SK-N-MC (cell line): ENCODE results near the gene SLC35A3.

Source experiments
- EZH2 ChIP-seq: fragments of 200-600 bp; sonication (generic); IDR thresholded peaks from one replicate; pipeline ENCODE4 v1.6.1; 2017; ENCODE audit warnings: antibody characterized with exemption
- POLR2AphosphoS5 ChIP-seq: IDR thresholded peaks from 2 replicates; pipeline ENCODE4 v1.6.1; 2012; ENCODE audit warnings: mild to moderate bottlenecking, low read depth, low read length, borderline replicate concordance

- no peak for TF ChIP-seq EZH2
- no peak for TF ChIP-seq POLR2AphosphoS5
Measured at GRCh38 chr1:99943223-99943794, 26.5 kb upstream of the SLC35A3 start.
